Measurements from ENCODE around the gene FCMR.
"Not testable (repeated sequence)": the region's sequence is repeated elsewhere in the genome, so short reads cannot be mapped to it uniquely, and the experiment has no call there.

The FCMR gene

GRCh38 chr1:206867239-206867638 lies 54.5 kb downstream of the FCMR start:
- DNase-seq: no peak

DNA sequence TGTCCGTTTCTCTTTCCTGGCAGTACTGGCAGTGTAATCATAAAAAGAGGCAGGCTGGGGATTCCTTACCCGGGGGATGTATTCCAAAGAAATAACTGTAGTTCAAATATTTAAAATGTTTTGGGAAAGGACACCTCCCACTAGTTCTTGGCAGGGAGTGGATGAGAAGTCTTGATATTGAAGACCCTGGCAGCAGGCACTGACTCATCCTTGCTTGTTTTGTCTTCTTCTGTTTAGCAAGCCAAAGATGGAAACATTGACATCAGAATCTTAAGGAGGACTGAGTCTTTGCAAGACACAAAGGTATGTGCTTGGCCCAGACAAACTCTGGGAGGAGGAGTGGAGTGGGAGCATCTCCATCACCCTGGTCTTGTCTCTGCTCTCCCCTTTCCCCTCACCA lies 55.7 kb downstream of the FCMR start:
- no peak for DNase-seq

DNA sequence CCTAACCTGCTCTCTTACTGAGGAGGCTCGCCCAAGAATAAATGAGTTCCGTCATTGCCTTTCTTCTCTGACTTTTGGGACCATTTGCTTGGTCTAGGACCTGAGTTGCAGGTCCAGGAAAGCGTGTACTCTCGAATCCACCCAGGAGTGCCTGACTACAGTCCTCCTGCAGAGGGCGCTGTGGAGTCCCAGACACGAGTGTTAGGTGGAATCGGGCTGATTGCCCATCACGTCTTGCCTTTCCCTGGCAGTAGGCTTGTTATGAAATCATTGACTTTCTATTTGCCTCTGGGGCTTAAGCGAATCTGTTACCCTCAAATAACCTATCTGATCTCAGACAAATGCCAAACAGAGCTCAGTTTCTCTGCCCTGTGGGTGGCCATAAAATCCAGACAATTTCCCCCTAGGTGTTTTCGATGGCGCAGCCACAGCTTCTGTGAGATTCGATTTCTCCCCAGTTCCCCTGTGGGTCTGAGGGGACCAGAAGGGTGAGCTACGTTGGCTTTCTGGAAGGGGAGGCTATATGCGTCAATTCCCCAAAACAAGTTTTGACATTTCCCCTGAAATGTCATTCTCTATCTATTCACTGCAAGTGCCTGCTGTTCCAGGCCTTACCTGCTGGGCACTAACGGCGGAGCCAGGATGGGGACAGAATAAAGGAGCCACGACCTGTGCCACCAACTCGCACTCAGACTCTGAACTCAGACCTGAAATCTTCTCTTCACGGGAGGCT lies 56.6 kb downstream of the FCMR start, which contains the start of gene IL20:
IL20 (plus strand) TSS at position 685 of the 733 bp plus-strand sequence. CDS start 230 bp downstream, outside the sequence.
- peak; percentile 66 for DNase-seq

DNA sequence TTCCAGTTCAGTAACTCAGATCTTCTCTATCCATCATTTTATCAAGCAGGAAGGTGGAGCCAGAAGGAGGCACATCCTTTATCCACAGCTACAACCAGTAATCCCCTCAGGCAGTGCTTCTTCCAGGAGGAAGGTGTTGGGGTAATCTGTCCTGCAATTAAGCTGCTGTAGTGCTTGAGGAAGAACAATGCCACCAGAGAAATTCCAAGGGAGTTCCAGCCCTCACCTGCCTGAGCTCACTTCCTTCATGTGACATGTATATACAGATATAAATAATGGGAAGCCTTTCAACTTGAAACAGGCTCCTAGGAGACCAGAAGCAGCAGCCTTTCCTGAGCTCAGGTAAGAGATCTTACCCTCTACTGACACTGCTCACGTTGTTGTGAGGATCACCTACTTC lies 58.5 kb downstream of the FCMR start:
- DNase-seq: no peak

GRCh38 chr1:206860165-206860564 lies 61.6 kb downstream of the FCMR start:
- no peak for DNase-seq

DNA sequence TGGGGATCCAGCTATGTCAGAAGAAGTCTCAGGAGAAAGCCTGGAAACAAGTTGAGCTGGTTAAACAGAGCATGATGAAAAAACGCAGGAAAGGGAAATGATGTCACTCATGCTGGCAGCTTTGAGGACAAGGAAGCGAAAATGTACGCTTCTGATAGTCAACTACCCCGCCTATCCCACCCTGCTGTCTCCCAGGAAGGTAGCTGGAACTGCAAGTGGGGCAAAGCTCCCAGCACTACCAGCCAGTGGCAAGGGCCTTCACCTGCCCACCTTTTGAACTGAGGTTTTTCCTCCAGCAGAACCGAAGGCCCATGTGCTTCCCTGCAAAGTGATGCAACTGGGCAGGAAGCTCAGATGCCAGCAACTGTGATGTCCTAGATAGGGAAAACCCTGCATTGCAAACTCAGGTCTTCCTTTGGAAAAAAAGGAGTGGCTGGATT lies 62.6 kb downstream of the FCMR start:
- DNase-seq: no peak

GRCh38 chr1:206856674-206857464 lies 64.9 kb downstream of the FCMR start:
- no peak for DNase-seq

- DNase-seq: no peak
Measured at GRCh38 chr1:206855859-206856258, 65.9 kb downstream of the FCMR start.

DNA sequence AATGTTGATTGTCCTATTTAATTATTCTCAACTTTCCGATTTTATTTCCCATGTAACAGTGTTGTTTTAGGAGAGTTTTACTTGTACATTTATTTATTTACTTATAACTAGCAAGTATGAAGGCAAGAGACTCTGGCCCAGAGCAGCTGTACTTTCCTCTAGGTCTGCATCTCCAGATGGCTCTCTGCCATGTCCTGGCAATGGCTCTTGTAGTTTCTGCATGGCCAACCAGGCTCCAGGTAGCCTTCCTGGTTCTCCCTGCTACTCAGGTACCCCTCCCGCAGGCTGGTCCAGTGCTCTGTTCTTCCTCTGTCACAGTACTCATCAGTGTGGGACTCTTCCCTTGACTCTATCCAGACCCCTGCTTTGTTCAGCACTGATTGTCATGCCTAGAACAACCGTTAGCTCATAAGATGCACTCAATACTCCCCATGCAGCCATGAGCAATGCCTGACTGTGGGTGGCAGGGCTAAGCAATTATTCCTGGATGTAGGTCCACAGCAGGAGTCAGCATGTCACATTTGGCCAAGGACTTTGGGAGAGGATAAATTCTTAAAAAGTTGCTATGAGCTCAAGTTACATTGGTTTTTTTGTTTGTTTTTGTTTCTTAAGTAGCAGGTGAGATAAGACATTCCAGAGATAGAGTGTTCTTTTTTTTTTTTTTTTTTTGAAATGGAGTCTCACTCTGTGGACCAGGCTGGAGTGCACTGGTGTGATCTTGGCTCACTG lies 67.2 kb downstream of the FCMR start:
- no peak for DNase-seq

DNA sequence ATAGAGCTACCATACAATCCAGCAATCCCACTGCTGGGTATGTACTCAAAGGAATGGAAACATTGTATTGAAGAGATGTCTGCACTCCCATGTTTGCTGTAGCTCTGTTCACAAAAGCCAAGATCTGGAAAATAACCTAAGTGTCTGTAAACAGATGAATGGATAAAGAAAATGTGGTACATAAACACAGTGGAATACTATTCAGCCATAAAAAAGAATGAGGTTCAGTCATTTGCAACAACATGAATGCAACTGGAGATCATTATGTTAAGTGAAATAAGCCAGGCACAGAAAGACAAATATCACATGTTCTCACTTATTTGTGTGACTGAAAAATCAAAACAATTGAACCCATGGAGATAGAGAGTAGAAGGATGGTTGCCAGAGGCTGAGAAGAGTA lies 68.0 kb downstream of the FCMR start:
- DNase-seq: not testable (repeated sequence)
